ENCODE results near the gene CCDC88C. TPM values are rescaled to one million over a fixed set of nuclear protein-coding genes. Genes with fewer than 3 reads are reported as not detected.

The CCDC88C gene
- total and polyA plus RNA-seq, 3 donors from 2014 or later, result 36.5 to 51.3 (median 47.4) TPM

- Histone ChIP-seq H3K4me3 (no peak overlapping the region), H3K4me1 (peaks cover 5% of the 10 kb centered on the region), H3K36me3 (ENCODE audit: low read depth, missing control alignments) (no peaks in the 10 kb centered on the region), H3K27ac (peak overlapping the region in 1 of 2 donors; percentile 30), H3K9me3 (no peaks in the 10 kb centered on the region), H3K27me3 (no peaks in the 10 kb centered on the region)
- 48 to 77% methylated on average over 9 of the region's 9 CpGs for WGBS, 2 donors
- peak; percentile 75 for DNase-seq
- intact Hi-C loops (cut with DNase I; ENCODE audit: low total_unique reads), result no loop called here
- TF ChIP-seq, protein P1, sequence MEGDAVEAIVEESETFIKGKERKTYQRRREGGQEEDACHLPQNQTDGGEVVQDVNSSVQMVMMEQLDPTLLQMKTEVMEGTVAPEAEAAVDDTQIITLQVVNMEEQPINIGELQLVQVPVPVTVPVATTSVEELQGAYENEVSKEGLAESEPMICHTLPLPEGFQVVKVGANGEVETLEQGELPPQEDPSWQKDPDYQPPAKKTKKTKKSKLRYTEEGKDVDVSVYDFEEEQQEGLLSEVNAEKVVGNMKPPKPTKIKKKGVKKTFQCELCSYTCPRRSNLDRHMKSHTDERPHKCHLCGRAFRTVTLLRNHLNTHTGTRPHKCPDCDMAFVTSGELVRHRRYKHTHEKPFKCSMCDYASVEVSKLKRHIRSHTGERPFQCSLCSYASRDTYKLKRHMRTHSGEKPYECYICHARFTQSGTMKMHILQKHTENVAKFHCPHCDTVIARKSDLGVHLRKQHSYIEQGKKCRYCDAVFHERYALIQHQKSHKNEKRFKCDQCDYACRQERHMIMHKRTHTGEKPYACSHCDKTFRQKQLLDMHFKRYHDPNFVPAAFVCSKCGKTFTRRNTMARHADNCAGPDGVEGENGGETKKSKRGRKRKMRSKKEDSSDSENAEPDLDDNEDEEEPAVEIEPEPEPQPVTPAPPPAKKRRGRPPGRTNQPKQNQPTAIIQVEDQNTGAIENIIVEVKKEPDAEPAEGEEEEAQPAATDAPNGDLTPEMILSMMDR (IDR thresholded peaks at IDR 0.05), result no peak
- TF ChIP-seq POLR2A (IDR thresholded peaks at IDR 0.05), result no peak
Observed at GRCh38 chr14:91424813-91425530, 7.4 kb upstream of the CCDC88C start.

DNA sequence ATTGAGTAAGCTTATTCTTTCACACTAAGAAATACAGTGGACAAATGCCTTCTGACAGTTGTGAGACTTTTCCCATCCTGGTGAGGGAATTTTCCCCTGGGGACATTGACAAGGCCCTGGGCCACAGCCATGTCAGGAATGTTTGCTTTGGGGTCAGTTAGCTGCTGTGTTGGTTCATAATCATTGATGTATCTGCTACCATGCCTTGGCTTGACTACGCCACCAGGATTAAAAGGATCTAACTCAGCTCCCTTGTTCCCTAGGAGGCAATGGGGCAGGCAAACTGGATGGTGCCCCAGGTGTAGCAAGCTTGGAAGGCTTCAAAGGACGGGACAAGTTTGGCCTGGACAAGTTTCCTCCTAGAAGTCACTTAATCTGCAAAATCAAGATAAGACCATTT lies 3.1 kb upstream of the CCDC88C start:
- H3K4me3 ChIP-seq, result no peak overlapping the region
- H3K27ac ChIP-seq, result no peak overlapping the region
- 87 to 100% methylated on average over 1 to 2 of the region's 2 CpGs for WGBS, 2 donors
- H3K36me3 ChIP-seq (ENCODE audit: low read depth, missing control alignments), result no peaks in the 10 kb centered on the region
- intact Hi-C loops (cut with DNase I; ENCODE audit: low total_unique reads), result no loop called here
- no peaks in the 10 kb centered on the region for H3K9me3 ChIP-seq
- H3K4me1 ChIP-seq, result peaks cover 5% of the 10 kb centered on the region
- TF ChIP-seq, protein P1 (IDR thresholded peaks at IDR 0.05), result no peak
- TF ChIP-seq POLR2A (IDR thresholded peaks at IDR 0.05), result no peak
- DNase-seq, result no peak
- no peaks in the 10 kb centered on the region for H3K27me3 ChIP-seq

DNA sequence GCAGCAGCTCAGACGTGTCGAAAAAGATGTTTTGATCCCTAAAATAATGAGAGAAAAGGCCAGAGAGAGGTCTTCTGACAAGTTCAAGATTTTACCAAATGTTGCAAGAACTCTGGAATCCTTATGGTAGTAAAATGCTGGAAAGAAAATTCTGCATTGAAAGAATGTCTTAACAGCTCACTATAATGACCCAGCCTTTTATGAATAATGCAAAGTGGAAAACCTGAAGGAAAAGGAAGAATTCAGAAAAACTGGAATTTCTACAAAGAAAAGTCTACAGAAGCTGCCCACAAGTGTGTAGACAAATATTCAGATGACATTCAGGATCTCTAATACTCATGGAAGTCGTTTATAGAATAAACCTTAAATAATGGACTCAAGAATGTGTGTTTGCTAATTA lies 1.8 kb upstream of the CCDC88C start:
- no peak overlapping the region for H3K27ac ChIP-seq
- H3K36me3 ChIP-seq (ENCODE audit: low read depth, missing control alignments), result no peaks in the 10 kb centered on the region
- DNase-seq, result no peak
- H3K27me3 ChIP-seq, result no peaks in the 10 kb centered on the region
- intact Hi-C loops (cut with DNase I; ENCODE audit: low total_unique reads), result loop anchor here (5.0 kb wide), 1 partner anchor 97 kb away; no protein-coding TSS in a partner anchor
- H3K4me1 ChIP-seq, result peaks cover 5% of the 10 kb centered on the region
- no peak overlapping the region for H3K4me3 ChIP-seq
- 20 to 33% methylated on average over 3 of the region's 3 CpGs for WGBS, 2 donors
- TF ChIP-seq POLR2A (IDR thresholded peaks at IDR 0.05), result no peak
- TF ChIP-seq, protein P1 (IDR thresholded peaks at IDR 0.05), result no peak
- H3K9me3 ChIP-seq, result no peaks in the 10 kb centered on the region

- no peaks in the 10 kb centered on the region for H3K9me3 ChIP-seq
- 35 to 52% methylated on average over 12 of the region's 12 CpGs for WGBS, 2 donors
Observed at GRCh38 chr14:91419044-91419397, 1.4 kb upstream of the CCDC88C start.

More at GRCh38 chr14:91419044-91419397, 1.4 kb upstream of the CCDC88C start:
- H3K4me1 ChIP-seq, result peaks cover 5% of the 10 kb centered on the region
- no peak for DNase-seq
- intact Hi-C loops (cut with DNase I; ENCODE audit: low total_unique reads), result loop anchor here (5.0 kb wide), 1 partner anchor 97 kb away; no protein-coding TSS in a partner anchor
- TF ChIP-seq POLR2A (IDR thresholded peaks at IDR 0.05), result no peak
- TF ChIP-seq, protein P1 (IDR thresholded peaks at IDR 0.05), result no peak
- peak overlapping the region; percentile 38 to 71 for H3K4me3 ChIP-seq
- no peak overlapping the region for H3K27ac ChIP-seq
- no peaks in the 10 kb centered on the region for H3K27me3 ChIP-seq
- no peaks in the 10 kb centered on the region for H3K36me3 ChIP-seq (ENCODE audit: low read depth, missing control alignments)
